Choroid plexus epithelial cell (primary cell): ENCODE measurements around the gene CCNYL1.
"Not testable (repeated sequence)": the region's sequence is repeated elsewhere in the genome, so short reads cannot be mapped to it uniquely, and the experiment has no call there.

ENCODE experiments used
- DNase-seq: peaks from one replicate; pipeline ENCODE4 v3.0.0-alpha.2; 2010; ENCODE audit warnings: low read depth
- H3K4me3 ChIP-seq: 2 replicates; pipeline ENCODE4 v1.5.1; 2011; ENCODE audit warnings: low read depth, mild to moderate bottlenecking, control low read depth, low read length, moderate library complexity
- CTCF ChIP-seq: conservative IDR thresholded peaks from 2 replicates; pipeline ENCODE4 v1.5.1; 2011; ENCODE audit warnings: low read depth, mild to moderate bottlenecking, control low read depth, inconsistent platforms, low read length, moderate library complexity

Gene CCNYL1

GRCh38 chr2:207727261-207727660 is 15.8 kb downstream of the CCNYL1 start:
- no peak for TF ChIP-seq CTCF
- no peak overlapping the region for H3K4me3 ChIP-seq
- peak; percentile 43 for DNase-seq

GRCh38 chr2:207729465-207729998 is 18.1 kb downstream of the CCNYL1 start:
- TF ChIP-seq CTCF: no peak
- no peak overlapping the region for H3K4me3 ChIP-seq
- no peak for DNase-seq

- no peak overlapping the region for H3K4me3 ChIP-seq
- no peak for DNase-seq
- no peak for TF ChIP-seq CTCF
Measured at GRCh38 chr2:207731138-207731537, 19.7 kb downstream of the CCNYL1 start.

- no peak for TF ChIP-seq CTCF
- no peak overlapping the region for H3K4me3 ChIP-seq
- DNase-seq: no peak
Measured at GRCh38 chr2:207733597-207734240, 22.3 kb downstream of the CCNYL1 start.

GRCh38 chr2:207734264-207734635 is 22.8 kb downstream of the CCNYL1 start:
- TF ChIP-seq CTCF: peak; percentile 85
- H3K4me3 ChIP-seq: no peak overlapping the region
- DNase-seq: peak; percentile 85

GRCh38 chr2:207734636-207735512 is 23.4 kb downstream of the CCNYL1 start:
- no peak overlapping the region for H3K4me3 ChIP-seq
- DNase-seq: no peak
- TF ChIP-seq CTCF: no peak

GRCh38 chr2:207735513-207735859 is 24.0 kb downstream of the CCNYL1 start:
- not testable (repeated sequence) for H3K4me3 ChIP-seq

More at GRCh38 chr2:207735513-207735859, 24.0 kb downstream of the CCNYL1 start:
- not testable (repeated sequence) for DNase-seq
